ENCODE measurements around the gene GNA12. TPM values are rescaled to one million over a fixed set of nuclear protein-coding genes. Genes with fewer than 3 reads are reported as not detected.
"Not testable (repeated sequence)": the region's sequence is repeated elsewhere in the genome, so short reads cannot be mapped to it uniquely, and the experiment has no call there.

Gene GNA12
- total RNA-seq, 1 donor: 22.7 TPM

DNA sequence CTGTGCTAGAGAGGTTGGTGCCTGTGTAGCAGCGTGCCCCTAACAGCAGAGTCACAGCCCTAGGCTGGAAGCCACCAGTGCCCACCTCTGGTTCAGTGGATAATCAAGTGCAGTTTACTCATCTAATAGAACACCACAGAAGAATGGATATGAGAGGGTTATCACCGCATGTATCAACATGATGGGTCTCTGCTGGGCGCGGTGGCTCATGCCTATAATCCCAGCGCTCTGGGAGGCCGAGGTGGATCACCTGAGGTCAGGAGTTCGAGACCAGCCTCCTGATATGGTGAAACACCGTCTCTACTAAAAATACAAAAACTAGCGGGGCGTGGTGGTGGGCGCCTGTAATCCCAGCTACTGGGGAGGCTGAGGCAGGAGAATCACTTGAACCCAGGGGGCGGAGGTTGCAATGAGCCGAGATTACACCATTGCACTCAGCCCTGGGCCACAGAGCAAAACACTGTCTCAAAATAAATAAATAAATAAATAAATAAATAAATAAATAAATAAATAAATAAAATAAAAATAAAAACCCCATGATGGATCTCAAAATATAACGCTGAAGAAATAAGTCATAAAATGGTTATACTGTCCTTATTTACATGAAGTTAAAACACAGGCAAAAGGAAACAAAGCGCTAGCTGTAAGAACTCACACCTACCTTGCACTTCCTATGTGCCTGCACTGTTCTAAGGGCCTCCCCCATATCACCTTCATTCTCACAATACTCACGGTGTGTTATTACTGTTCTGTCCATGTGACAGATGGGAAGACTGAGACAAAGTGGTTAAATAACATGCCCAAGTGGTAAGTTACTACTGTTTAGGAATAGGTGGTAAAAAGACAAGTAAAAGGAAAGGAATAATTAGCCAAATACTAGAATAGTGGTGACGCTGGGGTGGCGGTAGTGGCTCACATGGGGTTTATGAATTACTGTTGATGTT lies 85.2 kb downstream of the GNA12 start:
- Histone ChIP-seq H3K4me3 (ENCODE audit: low read length) (no peak overlapping the region), H3K27me3 (ENCODE audit: insufficient read depth, low read length) (no peaks in the 10 kb centered on the region), H3K9me3 (ENCODE audit: low read depth, low read length) (no peaks in the 10 kb centered on the region), H3K4me1 (ENCODE audit: insufficient read depth, low read length) (peaks cover 51% of the 10 kb centered on the region)

DNA sequence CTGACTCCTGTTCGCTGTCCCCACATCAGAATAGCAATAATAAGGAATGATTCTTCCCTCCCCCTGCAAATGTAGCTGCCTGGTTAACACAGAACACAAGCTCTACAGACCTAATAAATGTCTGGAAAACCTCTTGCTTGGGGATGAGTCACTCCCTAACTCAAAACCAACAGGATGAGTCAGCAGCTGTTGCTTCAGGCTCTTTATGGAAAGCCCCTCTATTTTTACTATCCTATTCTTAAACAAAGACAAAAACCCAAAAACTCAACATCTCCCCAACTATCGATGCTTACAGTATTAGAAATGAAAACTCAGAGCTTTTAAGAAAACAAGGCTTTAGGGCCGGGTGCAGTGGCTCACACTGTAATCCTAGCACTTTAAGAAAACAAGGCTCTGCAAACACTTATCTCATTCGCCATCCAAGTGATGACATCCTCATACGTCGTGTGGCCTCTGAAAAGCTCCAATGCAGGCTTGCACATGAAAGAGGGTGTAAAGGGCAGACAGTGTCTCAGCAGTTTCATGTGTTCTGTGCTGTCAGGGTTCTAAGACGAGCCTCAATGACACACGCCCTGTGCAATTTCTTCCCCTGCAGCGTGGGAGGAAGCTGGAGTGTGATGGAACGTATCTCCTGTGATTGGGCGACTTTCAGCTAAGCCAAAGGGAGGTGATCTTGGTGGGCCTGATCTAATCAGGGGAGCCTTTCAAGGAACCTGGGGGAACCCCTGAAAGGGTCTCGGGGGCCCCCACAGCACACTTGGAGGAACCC lies 86.0 kb downstream of the GNA12 start:
- peaks cover 51% of the 10 kb centered on the region for H3K4me1 ChIP-seq (ENCODE audit: insufficient read depth, low read length)
- no peaks in the 10 kb centered on the region for H3K9me3 ChIP-seq (ENCODE audit: low read depth, low read length)
- H3K4me3 ChIP-seq (ENCODE audit: low read length): no peak overlapping the region
- H3K27me3 ChIP-seq (ENCODE audit: insufficient read depth, low read length): no peaks in the 10 kb centered on the region

DNA sequence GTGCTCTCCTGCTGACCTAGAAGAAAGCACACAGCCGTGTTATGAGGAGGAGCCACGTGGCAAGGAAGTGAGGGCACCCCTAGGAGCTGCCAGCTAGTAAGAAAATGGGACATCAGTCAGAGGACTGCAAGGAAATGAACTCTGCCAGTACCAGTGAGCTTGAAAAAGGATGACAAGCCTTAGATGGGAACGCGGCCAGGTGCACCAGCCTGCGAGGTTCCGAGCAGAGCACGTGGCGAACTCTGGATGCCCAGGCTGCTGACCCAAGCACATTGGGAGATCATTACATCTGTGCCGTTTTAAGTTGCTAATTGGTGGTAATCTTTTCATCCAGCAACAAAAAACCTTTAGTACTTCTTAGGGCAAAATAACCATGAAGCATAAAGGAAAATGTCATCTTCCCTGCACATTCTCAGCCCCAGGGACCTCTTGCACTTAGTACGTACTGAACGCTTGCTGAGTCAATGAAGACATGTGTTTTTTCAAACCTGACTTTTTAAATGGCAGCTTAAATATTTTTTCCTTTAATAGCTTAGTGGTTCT lies 86.7 kb downstream of the GNA12 start:
- Histone ChIP-seq H3K27me3 (ENCODE audit: insufficient read depth, low read length) (no peaks in the 10 kb centered on the region), H3K9me3 (ENCODE audit: low read depth, low read length) (no peaks in the 10 kb centered on the region), H3K4me1 (ENCODE audit: insufficient read depth, low read length) (peaks cover 50% of the 10 kb centered on the region), H3K4me3 (ENCODE audit: low read length) (no peak overlapping the region)

DNA sequence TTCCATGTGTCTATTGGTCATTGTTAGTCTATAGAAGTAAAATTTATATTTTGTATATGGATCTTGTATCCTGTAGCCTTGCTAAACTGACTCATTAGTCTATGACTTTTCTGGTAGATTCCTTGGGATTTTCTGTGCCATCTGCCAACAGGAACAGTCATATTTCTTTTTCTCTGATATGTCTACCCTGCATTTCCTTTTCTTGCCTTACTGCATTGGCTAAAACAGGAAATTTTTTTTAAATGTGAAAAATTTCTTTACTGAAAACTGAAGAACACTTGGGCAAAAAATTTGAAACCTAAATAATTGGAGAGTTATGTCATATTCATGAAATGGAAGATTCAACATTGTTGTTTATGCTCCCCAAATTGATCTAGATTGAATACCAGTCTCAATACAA lies 88.6 kb downstream of the GNA12 start:
- no peaks in the 10 kb centered on the region for H3K9me3 ChIP-seq (ENCODE audit: low read depth, low read length)

GRCh38 chr7:2754912-2755311 lies 89.2 kb downstream of the GNA12 start:
- Histone ChIP-seq H3K27me3 (ENCODE audit: insufficient read depth, low read length) (no peaks in the 10 kb centered on the region), H3K4me1 (ENCODE audit: insufficient read depth, low read length) (peaks cover 34% of the 10 kb centered on the region), H3K9me3 (ENCODE audit: low read depth, low read length) (no peaks in the 10 kb centered on the region), H3K4me3 (ENCODE audit: low read length) (no peak overlapping the region)

More for the DNA sequence above, 88.6 kb downstream of the GNA12 start:
- H3K4me1 ChIP-seq (ENCODE audit: insufficient read depth, low read length): peaks cover 40% of the 10 kb centered on the region
- no peaks in the 10 kb centered on the region for H3K27me3 ChIP-seq (ENCODE audit: insufficient read depth, low read length)
- no peak overlapping the region for H3K4me3 ChIP-seq (ENCODE audit: low read length)

DNA sequence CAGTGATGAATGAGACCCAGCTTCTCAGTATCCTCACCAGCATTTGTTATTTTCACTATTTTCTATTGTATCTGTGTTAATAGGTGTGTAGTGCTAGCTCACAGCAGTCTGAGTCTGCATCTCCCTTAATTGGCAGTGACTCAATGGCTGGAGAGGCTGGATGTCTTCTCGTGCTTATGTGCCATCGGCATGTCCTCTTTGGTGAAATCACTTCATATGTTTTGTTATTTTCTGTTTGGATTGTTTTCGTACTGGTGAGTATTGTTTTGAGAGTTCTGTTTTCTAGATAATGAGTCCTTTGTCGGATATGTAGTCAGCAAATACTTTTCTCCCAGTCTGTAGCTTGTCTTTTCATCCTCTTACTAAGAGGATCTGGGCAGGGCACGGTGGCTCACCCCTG lies 90.0 kb downstream of the GNA12 start:
- Histone ChIP-seq H3K9me3 (ENCODE audit: low read depth, low read length) (no peaks in the 10 kb centered on the region), H3K4me1 (ENCODE audit: insufficient read depth, low read length) (peaks cover 26% of the 10 kb centered on the region), H3K27me3 (ENCODE audit: insufficient read depth, low read length) (no peaks in the 10 kb centered on the region), H3K4me3 (ENCODE audit: low read length) (no peak overlapping the region)

- Histone ChIP-seq H3K9me3 (ENCODE audit: low read depth, low read length) (no peaks in the 10 kb centered on the region), H3K4me3 (ENCODE audit: low read length) (no peak overlapping the region), H3K27me3 (ENCODE audit: insufficient read depth, low read length) (no peaks in the 10 kb centered on the region), H3K4me1 (ENCODE audit: insufficient read depth, low read length) (peaks cover 18% of the 10 kb centered on the region)
Observed at GRCh38 chr7:2753148-2753547, 91.0 kb downstream of the GNA12 start.

GRCh38 chr7:2751086-2751485 lies 93.0 kb downstream of the GNA12 start:
- H3K4me3 ChIP-seq (ENCODE audit: low read length): no peak overlapping the region
- H3K9me3 ChIP-seq (ENCODE audit: low read depth, low read length): no peaks in the 10 kb centered on the region
- H3K27me3 ChIP-seq (ENCODE audit: insufficient read depth, low read length): no peaks in the 10 kb centered on the region
- no peaks in the 10 kb centered on the region for H3K4me1 ChIP-seq (ENCODE audit: insufficient read depth, low read length)

GRCh38 chr7:2750004-2750407 lies 94.1 kb downstream of the GNA12 start:
- H3K4me1 ChIP-seq (ENCODE audit: insufficient read depth, low read length): no peaks in the 10 kb centered on the region
- no peak overlapping the region for H3K4me3 ChIP-seq (ENCODE audit: low read length)
- H3K27me3 ChIP-seq (ENCODE audit: insufficient read depth, low read length): no peaks in the 10 kb centered on the region
- H3K9me3 ChIP-seq (ENCODE audit: low read depth, low read length): no peaks in the 10 kb centered on the region

DNA sequence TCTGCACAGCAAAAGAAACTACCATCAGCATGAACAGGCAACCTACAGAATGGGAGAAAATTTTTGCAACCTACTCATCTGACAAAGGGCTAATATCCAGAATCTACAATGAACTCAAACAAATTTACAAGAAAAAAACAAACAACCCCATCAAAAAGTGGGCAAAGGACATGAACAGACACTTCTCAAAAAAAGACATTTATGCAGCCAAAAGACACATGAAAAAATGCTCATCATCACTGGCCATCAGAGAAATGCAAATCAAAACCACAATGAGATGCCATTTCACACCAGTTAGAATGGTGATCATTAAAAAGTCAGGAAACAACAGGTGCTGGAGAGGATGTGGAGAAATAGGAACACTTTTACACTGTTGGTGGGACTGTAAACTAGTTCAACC lies 95.4 kb downstream of the GNA12 start:
- not testable (repeated sequence) for H3K4me3 ChIP-seq (ENCODE audit: low read length); H3K27me3 ChIP-seq (ENCODE audit: insufficient read depth, low read length); H3K9me3 ChIP-seq (ENCODE audit: low read depth, low read length); H3K4me1 ChIP-seq (ENCODE audit: insufficient read depth, low read length)

DNA sequence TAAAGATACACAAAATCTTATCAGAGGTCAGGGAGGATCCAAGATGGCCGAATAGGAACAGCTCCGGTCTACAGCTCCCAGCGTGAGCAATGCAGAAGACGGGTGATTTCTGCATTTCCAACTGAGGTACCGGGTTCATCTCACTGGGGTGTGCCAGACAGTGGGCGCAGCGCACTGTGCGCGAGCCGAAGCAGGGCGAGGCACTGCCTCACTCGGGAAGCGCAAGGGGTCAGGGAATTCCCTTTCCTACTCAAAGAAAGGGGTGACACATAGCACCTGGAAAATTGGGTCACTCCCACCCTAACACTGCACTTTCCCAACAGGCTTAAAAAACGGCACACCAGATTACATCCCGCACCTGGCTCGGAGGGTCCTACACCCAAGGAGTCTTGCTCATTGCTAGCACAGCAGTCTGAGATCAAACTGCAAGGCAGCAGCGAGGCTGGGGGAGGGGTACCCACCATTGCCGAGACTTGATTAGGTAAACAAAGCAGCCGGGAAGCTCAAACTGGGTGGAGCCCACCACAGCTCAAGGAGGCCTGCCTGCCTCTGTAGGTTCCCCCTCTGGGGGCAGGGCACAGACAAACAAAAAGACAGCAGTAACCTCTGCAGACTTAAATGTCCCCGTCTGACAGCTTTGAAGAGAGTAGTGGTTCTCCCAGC lies 100.5 kb downstream of the GNA12 start:
- H3K9me3 ChIP-seq (ENCODE audit: low read depth, low read length); H3K27me3 ChIP-seq (ENCODE audit: insufficient read depth, low read length); H3K4me3 ChIP-seq (ENCODE audit: low read length); H3K4me1 ChIP-seq (ENCODE audit: insufficient read depth, low read length): not testable (repeated sequence)

DNA sequence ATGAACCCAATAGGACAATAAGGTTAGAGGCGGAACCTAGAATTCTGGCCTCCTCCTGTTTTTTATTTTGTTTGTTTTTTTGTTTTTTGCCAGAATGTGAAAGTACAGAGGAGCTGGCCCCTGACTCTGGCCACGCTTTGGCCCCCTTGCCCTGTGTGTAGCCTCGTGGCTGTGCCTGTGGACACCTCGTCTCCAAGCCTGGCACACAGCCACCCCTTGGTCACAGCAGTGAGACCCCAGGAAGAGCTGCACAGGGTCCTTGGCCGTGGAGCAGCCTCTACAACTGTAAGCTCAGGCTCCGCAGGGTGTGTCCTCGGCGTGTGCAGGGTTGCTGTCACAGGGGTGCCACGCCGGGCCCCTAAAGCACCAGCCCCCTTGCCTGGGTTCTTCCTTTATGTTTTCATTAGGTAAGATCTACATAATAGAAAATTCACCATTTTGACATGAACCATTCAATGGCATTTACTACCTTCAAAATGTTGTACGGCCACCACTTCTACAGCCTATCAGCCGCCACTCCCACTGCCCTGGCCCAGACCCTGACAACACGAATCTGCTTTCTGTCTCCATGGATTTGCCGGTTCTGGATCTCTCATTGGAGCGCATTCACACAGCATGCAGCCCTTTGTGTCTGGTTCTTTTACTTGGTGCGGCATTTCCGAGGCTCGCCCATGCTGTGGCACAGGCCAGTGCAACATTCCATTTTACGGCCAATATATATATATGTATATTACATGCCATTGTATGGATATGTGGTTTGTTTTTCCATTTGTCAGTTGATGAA lies 105.2 kb downstream of the GNA12 start:
- H3K27me3 ChIP-seq (ENCODE audit: insufficient read depth, low read length): no peaks in the 10 kb centered on the region
- no peaks in the 10 kb centered on the region for H3K9me3 ChIP-seq (ENCODE audit: low read depth, low read length)
- no peak overlapping the region for H3K4me3 ChIP-seq (ENCODE audit: low read length)
- peaks cover 50% of the 10 kb centered on the region for H3K4me1 ChIP-seq (ENCODE audit: insufficient read depth, low read length)

DNA sequence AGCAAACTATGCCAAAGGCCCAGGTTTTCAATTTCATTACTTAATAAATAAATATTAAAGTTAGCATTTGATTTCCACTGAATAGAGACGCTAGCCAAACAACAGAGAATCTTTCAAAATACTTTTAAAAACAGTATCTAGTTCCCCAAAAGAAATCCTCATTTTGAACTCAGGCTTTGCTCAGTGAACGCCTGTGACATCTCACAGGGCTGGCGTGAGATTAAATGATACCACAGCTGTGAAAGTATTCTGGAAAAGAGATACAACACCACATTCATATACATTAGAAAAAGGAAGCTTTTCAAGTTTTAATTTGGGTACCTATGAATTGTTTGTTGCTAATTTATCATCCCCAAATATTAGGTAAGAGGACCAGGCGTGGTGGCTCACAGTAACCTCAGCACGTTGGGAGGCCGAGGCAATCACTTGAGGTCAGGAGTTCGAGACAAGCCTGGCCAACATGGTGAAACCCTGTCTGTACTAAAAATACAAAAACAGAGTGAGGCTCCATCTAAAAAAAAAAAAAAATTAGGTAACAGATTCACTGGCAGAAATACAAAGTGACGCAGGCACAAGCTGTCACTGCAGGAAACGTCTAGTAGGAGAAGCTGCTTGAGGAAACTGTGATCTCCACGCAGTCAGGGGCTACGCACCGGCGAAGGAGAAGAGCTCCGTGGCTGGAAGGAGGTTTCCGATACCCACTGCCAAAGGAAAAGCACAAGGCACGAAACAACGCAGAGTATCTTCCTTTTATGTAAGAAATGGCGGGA lies 106.2 kb downstream of the GNA12 start:
- Histone ChIP-seq H3K9me3 (ENCODE audit: low read depth, low read length) (no peaks in the 10 kb centered on the region), H3K4me1 (ENCODE audit: insufficient read depth, low read length) (peaks cover 60% of the 10 kb centered on the region), H3K4me3 (ENCODE audit: low read length) (no peak overlapping the region), H3K27me3 (ENCODE audit: insufficient read depth, low read length) (no peaks in the 10 kb centered on the region)
